Measurements from ENCODE around the gene CLUH. TPM values are rescaled to one million over a fixed set of nuclear protein-coding genes. Genes with fewer than 3 reads are reported as not detected.

Gene CLUH
- total RNA-seq, 1 donor from 2014 or later: 173 TPM

- H3K4me1 Mint-ChIP-seq (ENCODE audit: low read depth): no peaks in the 10 kb centered on the region
- no peaks in the 10 kb centered on the region for H3K27me3 Mint-ChIP-seq (ENCODE audit: insufficient read depth)
- H3K9me3 Mint-ChIP-seq: no peaks in the 10 kb centered on the region
- H3K36me3 Mint-ChIP-seq (ENCODE audit: low read depth): peaks cover 7% of the 10 kb centered on the region
- no peak overlapping the region for H3K27ac Mint-ChIP-seq
- DNase-seq (ENCODE audit: low spot score): no peak
- no peak overlapping the region for H3K4me3 Mint-ChIP-seq
- intact Hi-C loops (cut with micrococcal nuclease): no loop called here
Measured at GRCh38 chr17:2693561-2694380, 17.8 kb downstream of the CLUH start.

DNA sequence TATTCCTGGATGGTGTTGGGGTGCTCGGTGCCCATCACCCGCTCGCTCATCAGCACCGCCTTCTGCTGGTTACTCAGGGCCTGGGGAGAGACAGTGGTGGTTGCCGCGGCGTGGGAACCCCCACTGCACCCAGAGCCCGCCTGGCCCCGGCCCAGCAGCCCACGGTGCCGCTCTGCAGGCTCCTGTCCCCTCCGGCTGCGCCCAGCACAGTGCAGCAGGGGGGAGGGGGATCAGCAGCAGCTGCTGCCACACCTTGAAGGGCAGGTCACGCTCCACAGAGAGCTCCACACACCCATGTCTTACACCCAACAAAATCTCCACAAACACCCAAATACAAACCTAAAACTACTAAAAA, 18.8 kb downstream of the CLUH start:
- Mint-ChIP-seq H3K4me1 (ENCODE audit: low read depth) (no peaks in the 10 kb centered on the region), H3K27me3 (ENCODE audit: insufficient read depth) (no peaks in the 10 kb centered on the region), H3K4me3 (no peak overlapping the region), H3K9me3 (no peaks in the 10 kb centered on the region), H3K27ac (no peak overlapping the region), H3K36me3 (ENCODE audit: low read depth) (peaks cover 7% of the 10 kb centered on the region)
- no peak for DNase-seq (ENCODE audit: low spot score)
- intact Hi-C loops (cut with micrococcal nuclease): no loop called here

DNA sequence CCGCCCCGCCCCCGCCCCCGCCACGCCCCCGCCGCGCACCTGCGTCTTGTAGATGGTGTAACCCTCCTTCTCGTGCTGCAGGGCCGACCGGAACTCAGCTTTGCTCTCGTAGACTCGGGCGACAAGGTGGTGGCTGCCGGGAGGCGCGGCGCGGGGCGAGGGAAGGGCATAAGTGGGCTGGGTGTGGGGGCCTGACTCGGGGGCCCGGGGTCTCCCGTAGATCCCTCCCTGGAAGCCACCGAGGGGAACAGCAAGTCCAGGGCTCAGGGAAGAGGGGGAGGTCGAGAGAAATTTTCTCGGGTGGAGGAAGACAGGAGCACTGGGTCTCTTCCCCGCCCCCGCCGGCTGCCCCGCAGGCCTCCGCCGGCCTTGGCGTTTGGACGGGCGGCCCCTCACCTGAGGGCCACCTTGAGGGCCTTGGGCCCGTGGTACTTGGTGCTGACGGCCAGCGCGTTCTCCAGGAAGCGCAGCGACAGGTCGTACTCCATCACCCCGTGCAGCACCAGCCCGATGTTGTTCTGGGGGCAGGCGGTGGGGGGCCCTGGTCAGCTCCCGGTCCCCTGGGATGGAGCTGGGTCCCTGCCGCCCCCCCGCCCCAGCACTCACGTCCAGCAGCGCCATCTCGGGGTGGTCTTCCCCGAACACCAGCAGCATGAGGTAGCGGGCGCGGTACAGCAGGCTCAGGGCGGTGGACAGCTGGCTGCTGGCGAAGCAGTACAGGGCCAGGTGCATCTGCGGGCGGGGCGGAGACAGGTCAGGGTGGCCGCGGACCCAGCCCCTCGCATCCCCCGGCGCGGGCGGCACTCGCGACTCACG, 19.4 kb downstream of the CLUH start:
- H3K4me3 Mint-ChIP-seq: no peak overlapping the region
- peaks cover 7% of the 10 kb centered on the region for H3K36me3 Mint-ChIP-seq (ENCODE audit: low read depth)
- H3K27ac Mint-ChIP-seq: no peak overlapping the region
- H3K27me3 Mint-ChIP-seq (ENCODE audit: insufficient read depth): no peaks in the 10 kb centered on the region
- intact Hi-C loops (cut with micrococcal nuclease): no loop called here
- DNase-seq (ENCODE audit: low spot score): no peak
- no peaks in the 10 kb centered on the region for H3K9me3 Mint-ChIP-seq
- no peaks in the 10 kb centered on the region for H3K4me1 Mint-ChIP-seq (ENCODE audit: low read depth)

DNA sequence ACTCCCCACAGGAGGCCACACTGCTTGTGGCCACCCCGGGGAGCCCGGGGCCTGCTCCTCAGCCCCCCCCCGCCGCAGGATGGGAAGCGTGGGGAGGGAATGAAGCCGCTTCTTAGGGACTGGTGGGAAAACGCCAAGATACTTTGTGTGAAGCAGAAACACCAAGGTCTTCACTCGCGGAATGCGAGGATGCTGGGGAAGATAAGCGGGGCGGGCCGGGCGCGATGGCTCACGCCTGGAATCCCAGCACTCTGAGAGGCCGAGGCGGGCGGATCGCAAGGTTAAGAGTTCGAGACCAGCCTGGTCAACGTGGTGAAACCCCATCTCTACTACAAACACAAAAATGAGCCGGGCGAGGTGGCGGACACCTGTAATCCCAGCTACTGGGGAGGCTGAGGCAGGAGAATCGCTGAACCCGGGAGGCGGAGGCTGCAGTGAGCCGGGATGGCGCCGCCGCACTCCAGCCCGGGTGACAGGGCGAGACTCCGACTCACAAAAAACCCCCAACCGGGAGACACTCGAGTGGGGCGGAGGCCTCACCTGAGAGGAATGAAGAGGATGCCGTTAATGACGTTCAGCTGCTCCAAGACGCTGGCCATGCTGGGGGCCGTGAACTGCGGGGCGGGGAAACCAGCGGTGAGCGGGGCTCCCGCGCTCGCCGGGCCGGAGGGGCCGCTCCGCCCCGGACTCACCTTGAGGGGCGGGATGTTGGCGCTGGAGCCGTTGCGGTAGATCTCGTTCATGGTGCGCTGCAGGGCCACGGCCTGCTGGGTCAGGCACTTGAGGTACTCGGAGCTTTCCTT, 20.3 kb downstream of the CLUH start:
- Mint-ChIP-seq H3K27me3 (ENCODE audit: insufficient read depth) (no peaks in the 10 kb centered on the region), H3K4me3 (no peak overlapping the region), H3K4me1 (ENCODE audit: low read depth) (no peaks in the 10 kb centered on the region), H3K27ac (no peak overlapping the region), H3K9me3 (no peaks in the 10 kb centered on the region), H3K36me3 (ENCODE audit: low read depth) (peaks cover 3% of the 10 kb centered on the region)
- intact Hi-C loops (cut with micrococcal nuclease): no loop called here
- no peak for DNase-seq (ENCODE audit: low spot score)

DNA sequence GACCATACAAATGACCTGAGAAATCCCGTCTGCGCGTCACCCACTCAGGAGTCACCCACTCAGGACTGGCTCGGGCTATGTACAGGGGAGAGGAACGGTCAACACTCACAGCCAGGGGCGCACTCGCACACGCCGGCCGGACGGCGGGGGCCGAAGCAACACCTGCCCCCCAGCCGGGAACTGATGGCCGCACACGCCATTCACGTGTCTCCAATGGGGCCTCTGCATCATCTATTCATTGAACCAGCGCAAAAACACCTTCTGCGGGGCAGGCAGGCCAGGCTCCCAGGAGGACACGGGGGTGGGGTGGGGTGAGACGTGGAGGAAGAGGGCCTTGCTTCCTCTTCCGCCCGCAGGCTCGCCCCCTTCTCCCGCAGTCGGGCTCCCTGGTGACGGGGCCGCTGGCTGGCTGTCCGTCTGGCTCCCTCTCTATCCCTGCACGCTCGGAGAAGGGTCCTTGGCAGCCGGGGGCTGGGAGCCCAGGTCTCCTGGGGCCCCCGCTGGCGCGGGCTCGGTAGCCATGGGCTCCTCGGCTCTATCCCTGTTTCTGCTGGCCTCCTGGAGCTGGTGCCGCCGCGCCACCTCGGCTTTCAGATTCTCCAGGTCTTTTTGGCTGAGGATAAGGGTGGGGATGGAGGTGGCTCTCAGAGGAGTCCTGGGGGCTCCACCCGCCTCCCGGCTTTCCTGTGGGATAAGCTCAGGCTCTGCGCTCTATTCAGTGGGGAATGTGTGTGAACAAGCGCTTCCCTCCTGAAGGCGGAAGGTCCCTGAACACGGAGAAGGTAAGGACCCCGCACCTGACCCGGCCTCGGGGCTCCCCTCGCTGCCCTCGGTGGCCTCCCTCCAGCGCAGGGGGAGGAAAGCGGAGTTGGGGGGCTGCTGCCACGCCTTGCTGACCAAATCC, 21.1 kb downstream of the CLUH start:
- intact Hi-C loops (cut with micrococcal nuclease): no loop called here
- no peak overlapping the region for H3K4me3 Mint-ChIP-seq

GRCh38 chr17:2689411-2690164, 22.0 kb downstream of the CLUH start:
- no peaks in the 10 kb centered on the region for H3K4me1 Mint-ChIP-seq (ENCODE audit: low read depth)
- peaks cover 3% of the 10 kb centered on the region for H3K36me3 Mint-ChIP-seq (ENCODE audit: low read depth)
- intact Hi-C loops (cut with micrococcal nuclease): no loop called here
- DNase-seq (ENCODE audit: low spot score): no peak
- H3K27ac Mint-ChIP-seq: no peak overlapping the region
- no peaks in the 10 kb centered on the region for H3K9me3 Mint-ChIP-seq
- no peaks in the 10 kb centered on the region for H3K27me3 Mint-ChIP-seq (ENCODE audit: insufficient read depth)
- H3K4me3 Mint-ChIP-seq: no peak overlapping the region

More for the DNA sequence above, 21.1 kb downstream of the CLUH start:
- Mint-ChIP-seq H3K27me3 (ENCODE audit: insufficient read depth) (no peaks in the 10 kb centered on the region), H3K9me3 (no peaks in the 10 kb centered on the region), H3K4me1 (ENCODE audit: low read depth) (no peaks in the 10 kb centered on the region), H3K36me3 (ENCODE audit: low read depth) (peaks cover 3% of the 10 kb centered on the region), H3K27ac (no peak overlapping the region)
- DNase-seq (ENCODE audit: low spot score): no peak

DNA sequence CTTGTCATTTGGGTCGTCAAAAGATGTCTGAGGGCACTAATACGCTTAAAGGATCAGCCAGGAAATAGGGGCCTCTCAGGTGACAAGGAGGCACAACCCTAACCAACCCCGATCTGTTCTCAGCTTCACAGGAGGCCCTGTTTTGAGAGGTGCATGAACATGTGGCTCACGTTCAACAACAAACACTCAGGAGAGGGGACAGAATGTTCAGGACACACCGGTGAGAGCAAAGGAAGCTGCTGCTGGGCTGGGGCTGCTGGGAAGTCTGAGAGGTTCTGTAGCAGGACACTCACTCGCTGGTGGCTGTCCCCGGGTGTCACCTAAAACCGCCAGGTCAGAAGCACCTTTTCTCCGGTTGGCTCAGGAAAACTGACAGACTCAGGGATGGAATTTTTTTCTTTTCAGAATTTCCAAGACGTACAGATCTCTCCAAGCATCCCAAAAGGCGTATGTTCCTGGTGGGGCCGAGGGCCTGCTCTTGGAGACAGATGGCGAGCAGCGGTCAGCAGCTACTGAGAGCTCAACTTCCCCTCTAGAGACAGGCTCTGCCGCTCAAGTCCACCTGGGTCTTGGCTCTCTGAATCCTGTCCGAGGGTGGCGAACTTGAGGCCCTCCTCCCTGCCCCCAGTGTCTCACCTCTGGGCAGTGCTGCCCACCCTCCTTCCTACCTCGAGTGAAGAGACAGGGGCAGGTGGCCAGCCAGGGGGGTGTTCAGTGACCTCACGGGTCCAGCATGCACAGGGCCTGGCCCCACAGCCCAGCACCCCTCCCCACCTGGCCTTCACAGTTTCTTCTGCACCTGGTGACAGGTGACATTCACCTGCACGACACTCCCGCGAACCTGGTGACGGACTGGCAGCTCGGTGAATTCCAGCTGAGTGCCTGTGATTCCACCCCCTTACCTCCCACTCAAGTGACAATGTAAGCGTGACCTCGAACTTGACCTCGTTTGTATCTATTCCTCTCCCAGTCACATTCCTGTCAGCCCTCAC, 22.9 kb downstream of the CLUH start:
- H3K4me1 Mint-ChIP-seq (ENCODE audit: low read depth): no peaks in the 10 kb centered on the region
- no peak overlapping the region for H3K4me3 Mint-ChIP-seq
- H3K27me3 Mint-ChIP-seq (ENCODE audit: insufficient read depth): no peaks in the 10 kb centered on the region
- no peaks in the 10 kb centered on the region for H3K9me3 Mint-ChIP-seq
- H3K36me3 Mint-ChIP-seq (ENCODE audit: low read depth): peaks cover 1% of the 10 kb centered on the region
- intact Hi-C loops (cut with micrococcal nuclease): no loop called here
- DNase-seq (ENCODE audit: low spot score): no peak
- no peak overlapping the region for H3K27ac Mint-ChIP-seq

DNA sequence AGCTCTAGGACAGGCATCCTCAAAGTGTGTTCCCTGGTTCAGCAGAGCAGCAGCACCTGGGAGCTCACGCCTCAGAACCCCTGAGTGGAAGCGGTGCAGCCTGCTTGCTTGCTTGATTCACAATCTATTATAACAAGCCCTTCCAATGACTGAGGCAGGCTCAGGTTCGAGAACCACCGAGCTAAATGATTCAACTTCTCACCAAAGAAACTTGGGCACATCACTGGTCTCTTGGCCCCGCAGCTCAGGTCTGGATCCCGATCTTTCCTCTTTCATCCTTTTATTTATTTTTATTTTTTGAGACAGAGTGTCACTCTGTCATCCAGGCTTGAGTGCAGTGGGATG, 24.5 kb downstream of the CLUH start:
- intact Hi-C loops (cut with micrococcal nuclease): no loop called here
- Mint-ChIP-seq H3K4me3 (no peak overlapping the region), H3K4me1 (ENCODE audit: low read depth) (no peaks in the 10 kb centered on the region), H3K9me3 (no peaks in the 10 kb centered on the region), H3K36me3 (ENCODE audit: low read depth) (peaks cover 9% of the 10 kb centered on the region), H3K27me3 (ENCODE audit: insufficient read depth) (no peaks in the 10 kb centered on the region), H3K27ac (peak overlapping the region; percentile 45)
- DNase-seq (ENCODE audit: low spot score): no peak

DNA sequence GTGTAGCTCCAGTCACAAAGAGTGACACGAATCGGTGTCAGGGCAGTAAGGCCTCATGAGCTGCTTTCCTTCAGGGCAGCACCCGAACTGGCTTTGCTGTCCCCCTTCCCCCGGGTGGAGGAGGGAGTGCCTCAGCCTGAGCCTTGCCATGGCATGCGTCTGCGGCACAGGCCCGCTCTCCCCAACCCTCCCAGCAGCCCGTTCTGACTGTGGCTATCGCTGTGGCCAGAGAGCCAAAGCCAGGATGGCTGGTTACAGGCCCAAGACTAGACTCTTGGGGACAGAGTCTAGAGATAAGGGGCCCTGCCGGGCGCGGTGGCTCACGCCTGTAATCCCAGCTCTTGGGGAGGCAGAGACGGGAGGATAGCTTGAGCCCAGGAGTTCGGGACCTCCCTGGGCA, 25.9 kb downstream of the CLUH start:
- Mint-ChIP-seq H3K4me3 (no peak overlapping the region), H3K27me3 (ENCODE audit: insufficient read depth) (no peaks in the 10 kb centered on the region), H3K27ac (no peak overlapping the region), H3K9me3 (no peaks in the 10 kb centered on the region), H3K4me1 (ENCODE audit: low read depth) (no peaks in the 10 kb centered on the region), H3K36me3 (ENCODE audit: low read depth) (peaks cover 17% of the 10 kb centered on the region)
- no peak for DNase-seq (ENCODE audit: low spot score)
- intact Hi-C loops (cut with micrococcal nuclease): no loop called here

DNA sequence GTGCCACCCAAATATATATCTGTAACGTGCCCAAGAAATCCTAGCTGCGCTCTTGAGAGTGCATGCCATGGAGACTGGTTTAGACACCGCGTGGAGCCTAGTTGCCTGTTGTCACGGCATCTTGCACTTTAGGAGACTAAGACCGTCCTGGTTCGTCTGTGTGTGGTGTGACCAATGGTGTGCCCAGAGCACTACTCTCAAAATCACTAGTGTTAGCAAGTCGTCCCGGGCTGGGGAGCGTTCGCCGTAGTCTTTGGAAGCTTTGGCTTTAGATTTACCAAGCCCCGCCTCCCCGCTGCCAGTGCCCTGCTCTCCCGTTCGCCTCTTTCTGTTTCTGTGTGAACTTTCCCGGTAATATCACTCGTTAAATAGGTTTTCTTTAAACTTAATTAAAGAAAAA, 27.0 kb downstream of the CLUH start:
- intact Hi-C loops (cut with micrococcal nuclease): no loop called here
- peaks cover 25% of the 10 kb centered on the region for H3K36me3 Mint-ChIP-seq (ENCODE audit: low read depth)
- H3K4me1 Mint-ChIP-seq (ENCODE audit: low read depth): peaks cover 6% of the 10 kb centered on the region
- H3K27me3 Mint-ChIP-seq (ENCODE audit: insufficient read depth): no peaks in the 10 kb centered on the region
- H3K9me3 Mint-ChIP-seq: no peaks in the 10 kb centered on the region
- H3K4me3 Mint-ChIP-seq: no peak overlapping the region
- H3K27ac Mint-ChIP-seq: no peak overlapping the region
- no peak for DNase-seq (ENCODE audit: low spot score)

DNA sequence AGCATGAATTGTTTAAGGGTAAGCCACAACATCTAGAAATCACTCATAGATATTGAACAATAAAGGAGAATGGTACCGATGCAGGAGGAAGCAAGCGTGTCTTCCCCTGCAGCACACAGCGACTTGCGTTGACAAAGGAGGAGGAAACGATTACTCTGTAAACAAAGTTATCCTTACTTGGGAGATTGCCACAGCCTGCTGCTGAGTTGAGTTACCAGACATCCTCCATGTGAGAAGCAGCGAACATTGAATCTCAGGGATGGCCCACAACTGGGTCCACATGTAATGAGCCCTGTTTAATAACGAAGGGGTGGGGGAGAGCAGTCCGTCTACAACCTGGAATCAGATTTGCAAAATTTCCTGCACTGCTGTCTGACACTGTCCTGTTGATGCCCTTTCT, 27.7 kb downstream of the CLUH start:
- Mint-ChIP-seq H3K4me1 (ENCODE audit: low read depth) (peaks cover 6% of the 10 kb centered on the region), H3K27me3 (ENCODE audit: insufficient read depth) (no peaks in the 10 kb centered on the region), H3K9me3 (no peaks in the 10 kb centered on the region), H3K36me3 (ENCODE audit: low read depth) (peaks cover 29% of the 10 kb centered on the region), H3K4me3 (no peak overlapping the region), H3K27ac (no peak overlapping the region)
- intact Hi-C loops (cut with micrococcal nuclease): no loop called here
- no peak for DNase-seq (ENCODE audit: low spot score)

All from activated T-helper 1 cell treated with anti-CD3 and anti-CD28 coated beads, Interleukin-12 subunit alpha, Interleukin-12 subunit beta, Interleukin-2, Interleukin-4 antibody, amounts not matched to agents 30 ng/mL and 10 ng/mL and 1 ng/mL, durations not matched to agents 14 hours and 24 hours and 36 hours (primary cell).